HT-29 (cell line): ENCODE results near the gene KDF1. TPM values are rescaled to one million over a fixed set of nuclear protein-coding genes. Genes with fewer than 3 reads are reported as not detected.
A peak's percentile ranks its signal among the peaks of the same experiment; 100 is the strongest.

Experiments used
- DNase-seq: peaks from one replicate; pipeline ENCODE4 v3.0.0-alpha.2; 2015; ENCODE audit warnings: low spot score
- total RNA-seq: library from RNA; depleted of rRNA; stranded (reverse); fragments of >200 nt; shearing (Covaris generic); gene quantifications from 2 replicates; pipeline ENCODE4 v1.2.3, GENCODE V29; 2014; rRNA removed

KDF1 gene
- 47.1 and 48.7 TPM in 2 replicates for total RNA-seq

- peak; percentile 91 for DNase-seq
These were observed at the start of gene KDF1 for GRCh38 chr1:26959722-26960624. KDF1 (minus strand) TSS chr1:26960468; CDS start chr1:26952380, 8,088 bp downstream.

GRCh38 chr1:27009601-27010197 lies 49.4 kb upstream of the KDF1 start:
- DNase-seq = peak; percentile 67

GRCh38 chr1:27007909-27008582 lies 47.8 kb upstream of the KDF1 start:
- DNase-seq = peak; percentile 94

GRCh38 chr1:27006683-27007082 lies 46.4 kb upstream of the KDF1 start:
- no peak for DNase-seq

GRCh38 chr1:27005648-27006496 lies 45.6 kb upstream of the KDF1 start:
- DNase-seq = peak; percentile 57

- no peak for DNase-seq
These were observed 44.9 kb upstream of the KDF1 start for GRCh38 chr1:27005166-27005530.

GRCh38 chr1:27004471-27005165 lies 44.4 kb upstream of the KDF1 start:
- DNase-seq = peak; percentile 67

GRCh38 chr1:27003745-27004470 lies 43.6 kb upstream of the KDF1 start:
- peak; percentile 52 for DNase-seq

GRCh38 chr1:27001570-27002360 lies 41.5 kb upstream of the KDF1 start:
- DNase-seq = peak; percentile 82

- peak; percentile 44 for DNase-seq
These were observed 40.7 kb upstream of the KDF1 start for GRCh38 chr1:27000817-27001460.

- no peak for DNase-seq
These were observed 40.0 kb upstream of the KDF1 start for GRCh38 chr1:27000090-27000816.

GRCh38 chr1:26999440-26999987 lies 39.2 kb upstream of the KDF1 start:
- DNase-seq = peak; percentile 42

GRCh38 chr1:26998429-26999300 lies 38.4 kb upstream of the KDF1 start:
- peak; percentile 26 for DNase-seq

- DNase-seq = peak; percentile 9
These were observed 36.4 kb upstream of the KDF1 start for GRCh38 chr1:26996665-26997064.

- peak; percentile 83 for DNase-seq
These were observed 35.8 kb upstream of the KDF1 start for GRCh38 chr1:26996024-26996423.

GRCh38 chr1:26994787-26995517 lies 34.7 kb upstream of the KDF1 start:
- peak; percentile 67 for DNase-seq
